ENCODE results near the gene WDR45B.

WDR45B gene

GRCh38 chr17:82593590-82594087 is 54.6 kb downstream of the WDR45B start:
- H3K36me3 Mint-ChIP-seq (ENCODE audit: low read depth) = peaks cover 40% of the 10 kb centered on the region
- H3K4me3 Mint-ChIP-seq = peak overlapping the region; percentile 69
- peaks cover 4% of the 10 kb centered on the region for H3K27me3 Mint-ChIP-seq (ENCODE audit: low read depth, poor library complexity)
- H3K9me3 Mint-ChIP-seq = no peaks in the 10 kb centered on the region
- no peak for DNase-seq
- TF ChIP-seq CTCF (IDR thresholded peaks at IDR 0.05) = no peak
- H3K4me1 Mint-ChIP-seq = peaks cover 38% of the 10 kb centered on the region
- H3K27ac Mint-ChIP-seq = peak overlapping the region; percentile 94

GRCh38 chr17:82592767-82593589 is 55.3 kb downstream of the WDR45B start:
- DNase-seq = peak; percentile 41
- peaks cover 38% of the 10 kb centered on the region for H3K4me1 Mint-ChIP-seq
- H3K4me3 Mint-ChIP-seq = peak overlapping the region; percentile 69
- no peaks in the 10 kb centered on the region for H3K9me3 Mint-ChIP-seq
- peaks cover 4% of the 10 kb centered on the region for H3K27me3 Mint-ChIP-seq (ENCODE audit: low read depth, poor library complexity)
- H3K36me3 Mint-ChIP-seq (ENCODE audit: low read depth) = peaks cover 39% of the 10 kb centered on the region
- no peak for TF ChIP-seq CTCF (IDR thresholded peaks at IDR 0.05)
- H3K27ac Mint-ChIP-seq = peak overlapping the region; percentile 94

GRCh38 chr17:82592289-82592766 is 55.9 kb downstream of the WDR45B start:
- Mint-ChIP-seq H3K36me3 (ENCODE audit: low read depth) (peaks cover 39% of the 10 kb centered on the region), H3K4me3 (no peak overlapping the region), H3K27ac (peak overlapping the region; percentile 93), H3K4me1 (peaks cover 38% of the 10 kb centered on the region), H3K9me3 (no peaks in the 10 kb centered on the region), H3K27me3 (ENCODE audit: low read depth, poor library complexity) (peaks cover 4% of the 10 kb centered on the region)
- no peak for TF ChIP-seq CTCF (IDR thresholded peaks at IDR 0.05)
- DNase-seq = no peak

GRCh38 chr17:82590881-82591539 is 57.2 kb downstream of the WDR45B start:
- H3K4me3 Mint-ChIP-seq = no peak overlapping the region
- H3K9me3 Mint-ChIP-seq = no peaks in the 10 kb centered on the region
- H3K27me3 Mint-ChIP-seq (ENCODE audit: low read depth, poor library complexity) = peaks cover 4% of the 10 kb centered on the region
- no peak overlapping the region for H3K27ac Mint-ChIP-seq
- no peak for DNase-seq
- peaks cover 35% of the 10 kb centered on the region for H3K36me3 Mint-ChIP-seq (ENCODE audit: low read depth)
- TF ChIP-seq CTCF (IDR thresholded peaks at IDR 0.05) = no peak
- H3K4me1 Mint-ChIP-seq = peaks cover 30% of the 10 kb centered on the region

- Mint-ChIP-seq H3K36me3 (ENCODE audit: low read depth) (peaks cover 37% of the 10 kb centered on the region), H3K4me1 (peaks cover 28% of the 10 kb centered on the region), H3K27ac (peak overlapping the region; percentile 20), H3K9me3 (no peaks in the 10 kb centered on the region), H3K27me3 (ENCODE audit: low read depth, poor library complexity) (peaks cover 4% of the 10 kb centered on the region), H3K4me3 (no peak overlapping the region)
- no peak for TF ChIP-seq CTCF (IDR thresholded peaks at IDR 0.05)
- no peak for DNase-seq
Observed at GRCh38 chr17:82590216-82590615, 58.0 kb downstream of the WDR45B start.
